Measurements from ENCODE around the gene NACA2. TPM values are rescaled to one million over a fixed set of nuclear protein-coding genes. Genes with fewer than 3 reads are reported as not detected.

NACA2 gene
- total and polyA plus RNA-seq, 2 of the 13 experiments (the other 11 are each of a cell fraction or from before 2014, with no cell fraction given): 0.21 TPM; not detected in 1

- TF ChIP-seq PRDM10 (CRISPR knock-in tag; IDR thresholded peaks at IDR 0.05; ENCODE audit: low read depth) (no peak), TOPORS (CRISPR knock-in tag; IDR thresholded peaks at IDR 0.05) (no peak), RXRB (CRISPR knock-in tag; IDR thresholded peaks at IDR 0.05; ENCODE audit: borderline replicate concordance) (peak; percentile 31; the same call in 1 of the 2 replicates), HNF1A (IDR thresholded peaks at IDR 0.05; ENCODE audit: low read depth) (no peak), HNF1A (CRISPR knock-in tag; IDR thresholded peaks at IDR 0.05; ENCODE audit: borderline replicate concordance) (no peak), KDM6A (CRISPR knock-in tag; IDR thresholded peaks at IDR 0.05; ENCODE audit: low read depth) (no peak), ZNF33B (CRISPR knock-in tag; IDR thresholded peaks at IDR 0.05) (no peak), ZNF557 (CRISPR knock-in tag; IDR thresholded peaks at IDR 0.05) (no peak), ARNTL (CRISPR knock-in tag; IDR thresholded peaks at IDR 0.05) (no peak), ZFY (CRISPR knock-in tag; IDR thresholded peaks at IDR 0.05) (peak; percentile 47), KLF12 (CRISPR knock-in tag; IDR thresholded peaks at IDR 0.05; ENCODE audit: borderline replicate concordance) (no peak), ZNF75D (CRISPR knock-in tag; IDR thresholded peaks at IDR 0.05; ENCODE audit: borderline replicate concordance) (no peak), TFDP2 (CRISPR knock-in tag; IDR thresholded peaks at IDR 0.05) (no peak), ATF2 (CRISPR knock-in tag; IDR thresholded peaks at IDR 0.05) (0 out of 2 replicates have a peak, but pooled peaks have one; percentile 15), SUZ12 (IDR thresholded peaks at IDR 0.05; ENCODE audit: low read depth, low read length) (no peak), GFI1 (CRISPR knock-in tag; IDR thresholded peaks at IDR 0.05; ENCODE audit: borderline replicate concordance) (no peak), ZGPAT (CRISPR knock-in tag; IDR thresholded peaks at IDR 0.05) (no peak)
These were observed 16.3 kb downstream of the NACA2 start (continued) for GRCh38 chr17:61574542-61575351.

Data from HepG2 (cell line).